ENCODE results near the gene PUDP.
"Not testable (repeated sequence)": the region's sequence is repeated elsewhere in the genome, so short reads cannot be mapped to it uniquely, and the experiment has no call there.

Gene PUDP

GRCh38 chrX:7109049-7109531 lies 38.9 kb downstream of the PUDP start:
- DNase-seq, result no peak

GRCh38 chrX:7108030-7108429 lies 39.9 kb downstream of the PUDP start:
- no peak for DNase-seq

- DNase-seq, result no peak
Measured at GRCh38 chrX:7106649-7107048, 41.3 kb downstream of the PUDP start.

- no peak for DNase-seq
Measured at GRCh38 chrX:7102119-7102518, 45.8 kb downstream of the PUDP start.

- DNase-seq, result no peak
Measured at GRCh38 chrX:7100022-7100421, 47.9 kb downstream of the PUDP start.

- not testable (repeated sequence) for DNase-seq
Measured at GRCh38 chrX:7095657-7096056, 52.3 kb downstream of the PUDP start.

GRCh38 chrX:7093305-7093704 lies 54.6 kb downstream of the PUDP start:
- DNase-seq, result no peak

GRCh38 chrX:7092543-7092942 lies 55.4 kb downstream of the PUDP start:
- DNase-seq, result no peak

- DNase-seq, result no peak
Measured at GRCh38 chrX:7091923-7092322, 56.0 kb downstream of the PUDP start.

- no peak for DNase-seq
Measured at GRCh38 chrX:7090641-7091040, 57.3 kb downstream of the PUDP start.

- no peak for DNase-seq
Measured at GRCh38 chrX:7088968-7089615, 58.9 kb downstream of the PUDP start.

- DNase-seq, result no peak
Measured at GRCh38 chrX:7086384-7086783, 61.6 kb downstream of the PUDP start.

- DNase-seq, result no peak
Measured at GRCh38 chrX:7085879-7086278, 62.1 kb downstream of the PUDP start.

- no peak for DNase-seq
Measured at GRCh38 chrX:7084841-7085240, 63.1 kb downstream of the PUDP start.

- DNase-seq, result peak; percentile 64
Measured at GRCh38 chrX:7083468-7084396, 64.2 kb downstream of the PUDP start.

- DNase-seq, result no peak
Measured at GRCh38 chrX:7083021-7083420, 64.9 kb downstream of the PUDP start.

GRCh38 chrX:7082556-7082955 lies 65.4 kb downstream of the PUDP start:
- DNase-seq, result no peak

GRCh38 chrX:7077241-7078230 lies 70.4 kb downstream of the PUDP start:
- no peak for DNase-seq

- DNase-seq, result no peak
Measured at GRCh38 chrX:7076245-7076661, 71.7 kb downstream of the PUDP start.

- no peak for DNase-seq
Measured at GRCh38 chrX:7074908-7075204, 73.1 kb downstream of the PUDP start.

GRCh38 chrX:7074148-7074907 lies 73.6 kb downstream of the PUDP start:
- no peak for DNase-seq

GRCh38 chrX:7073336-7073735 lies 74.6 kb downstream of the PUDP start:
- DNase-seq, result no peak
